ENCODE measurements around the gene TEK.

The TEK gene

DNA sequence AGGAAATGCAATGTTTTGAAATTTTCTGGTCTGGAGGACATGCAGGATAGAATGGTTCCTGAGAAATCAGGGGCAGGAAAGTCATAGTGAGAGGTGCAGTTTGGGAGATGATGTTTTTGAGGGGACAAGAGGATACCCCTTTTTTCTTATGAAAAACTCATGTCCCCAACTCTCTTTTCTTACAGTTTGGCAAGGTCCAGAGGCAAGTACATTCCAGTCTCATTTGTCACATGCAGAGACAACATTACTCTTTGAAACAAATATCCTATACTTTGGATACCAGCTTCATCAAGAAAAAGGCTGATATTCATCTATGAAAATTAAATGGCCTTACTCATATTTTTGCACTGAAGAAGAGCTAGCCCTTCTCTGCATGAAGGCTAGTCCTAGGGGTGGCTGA, 139.7 kb downstream of the TEK start:
- no peak for DNase-seq

DNA sequence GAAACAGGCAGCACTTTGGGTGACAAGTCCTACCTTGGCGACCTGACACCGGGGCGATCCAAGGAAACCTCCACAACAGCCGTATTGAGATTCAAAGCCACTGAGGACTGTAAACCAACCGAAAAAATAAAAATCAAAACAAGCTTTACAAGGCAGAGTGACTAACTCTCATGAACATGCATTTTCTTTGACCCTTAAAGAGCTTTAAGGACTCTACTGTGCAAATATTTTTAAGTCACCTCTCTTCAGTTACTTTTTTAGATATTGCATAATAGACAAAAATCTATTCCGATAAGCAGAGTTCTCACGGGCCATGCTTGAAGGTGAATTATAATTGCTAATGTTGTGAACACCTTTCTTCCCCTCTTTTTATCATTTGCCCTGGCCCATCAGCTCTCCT, 149.6 kb downstream of the TEK start:
- DNase-seq, result no peak

DNA sequence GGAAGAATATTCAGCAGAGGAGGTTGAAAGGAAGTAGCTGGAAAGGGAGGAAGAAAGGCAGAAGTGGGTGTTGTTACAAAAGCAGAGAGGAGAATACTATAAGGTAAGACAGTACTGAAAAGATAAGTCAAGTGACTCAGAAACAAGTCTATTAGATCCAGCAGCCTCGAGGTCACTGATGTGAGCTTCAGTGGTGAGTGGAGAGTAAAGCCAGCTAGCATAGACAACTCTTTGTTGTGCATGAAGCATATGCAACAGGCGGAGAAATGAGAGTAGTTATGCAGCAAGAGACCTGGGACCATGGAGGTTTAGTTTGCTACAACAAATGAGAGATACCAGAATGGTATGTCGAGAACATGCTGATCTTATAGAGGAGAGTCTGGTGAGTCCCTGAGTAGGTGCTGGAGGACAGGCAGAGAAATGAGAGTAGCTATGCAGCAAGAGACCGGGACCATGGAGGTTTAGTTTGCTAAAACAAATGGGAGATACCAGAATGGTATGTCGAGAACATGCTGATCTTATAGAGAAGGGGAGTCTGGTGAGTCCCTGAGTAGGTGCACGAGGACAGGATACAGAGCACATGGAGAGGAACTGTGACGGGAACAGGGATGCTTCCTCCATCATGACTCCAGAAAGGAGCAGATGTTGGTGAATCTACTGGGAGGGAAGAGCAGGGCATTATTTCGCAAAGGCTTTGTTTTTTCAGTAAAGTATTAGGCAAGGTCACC, 151.9 kb downstream of the TEK start:
- DNase-seq, result no peak

DNA sequence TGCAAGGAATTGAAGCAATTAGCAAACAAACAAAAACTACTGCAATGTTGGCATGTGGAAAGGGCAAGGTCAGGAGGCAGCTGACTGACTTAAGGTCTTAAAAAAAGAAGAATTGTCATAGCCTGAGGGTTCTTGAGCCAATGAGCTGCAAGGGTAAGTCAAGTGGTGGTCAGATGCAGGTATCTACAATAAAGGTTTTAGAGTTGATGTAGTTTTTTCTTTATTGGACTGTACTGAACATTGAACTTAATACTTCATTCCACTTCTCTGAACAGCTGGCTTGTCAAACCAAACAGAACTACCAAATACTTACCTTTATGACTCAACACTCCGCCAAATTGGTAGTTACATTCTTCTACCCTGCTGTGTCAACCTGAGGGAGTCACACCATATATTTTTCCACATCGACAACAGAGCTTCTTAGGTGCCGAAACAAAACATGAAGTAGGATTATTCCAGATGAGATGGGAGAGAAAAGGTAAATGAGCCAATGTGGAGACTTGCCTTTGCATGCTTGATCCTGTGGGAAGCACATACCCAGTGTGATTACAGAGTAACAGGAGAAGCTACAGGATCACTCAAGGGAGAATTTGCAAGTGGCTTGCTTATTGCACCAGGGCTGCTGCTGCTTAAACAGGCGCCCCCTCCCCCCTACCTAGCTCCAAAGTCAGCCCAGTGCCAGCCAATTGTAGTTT, 152.6 kb downstream of the TEK start:
- DNase-seq, result no peak

DNA sequence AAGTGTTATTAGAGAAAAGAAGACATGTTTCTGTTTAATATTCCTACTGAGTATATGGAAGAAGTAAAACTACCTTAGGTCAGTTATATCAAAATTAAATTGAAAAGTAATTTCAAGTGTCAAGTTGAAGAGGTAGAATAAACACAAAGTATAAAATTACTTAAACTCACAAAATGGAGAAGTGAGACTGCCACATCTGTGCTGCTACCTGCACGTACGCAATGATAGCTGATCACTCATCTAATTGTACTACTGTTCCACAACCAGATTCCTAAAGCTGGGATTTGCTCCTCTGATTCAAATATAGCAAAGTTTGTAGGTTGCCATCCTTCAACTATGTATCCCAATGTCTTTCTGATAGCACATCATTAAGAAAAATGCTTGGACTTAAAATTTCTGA, 163.1 kb downstream of the TEK start:
- DNase-seq, result no peak

DNA sequence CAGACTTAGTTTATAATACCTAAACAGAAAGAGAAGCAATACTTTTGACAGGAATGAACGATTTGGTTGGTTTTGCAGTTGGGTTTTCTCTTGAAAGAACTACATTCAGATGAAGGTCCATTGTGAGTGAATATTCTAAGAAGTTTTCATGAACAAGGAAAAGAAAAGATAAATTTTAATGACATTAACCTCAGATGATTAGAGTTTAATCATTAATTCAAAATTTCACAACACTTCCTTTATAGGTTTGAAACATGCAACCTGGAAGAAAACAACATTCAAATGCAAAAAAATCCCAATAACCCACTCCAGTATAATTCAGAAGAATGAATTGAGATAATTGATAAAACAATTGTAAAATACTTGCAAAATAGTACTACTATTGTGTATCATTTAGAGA, 164.2 kb downstream of the TEK start:
- DNase-seq, result no peak

DNA sequence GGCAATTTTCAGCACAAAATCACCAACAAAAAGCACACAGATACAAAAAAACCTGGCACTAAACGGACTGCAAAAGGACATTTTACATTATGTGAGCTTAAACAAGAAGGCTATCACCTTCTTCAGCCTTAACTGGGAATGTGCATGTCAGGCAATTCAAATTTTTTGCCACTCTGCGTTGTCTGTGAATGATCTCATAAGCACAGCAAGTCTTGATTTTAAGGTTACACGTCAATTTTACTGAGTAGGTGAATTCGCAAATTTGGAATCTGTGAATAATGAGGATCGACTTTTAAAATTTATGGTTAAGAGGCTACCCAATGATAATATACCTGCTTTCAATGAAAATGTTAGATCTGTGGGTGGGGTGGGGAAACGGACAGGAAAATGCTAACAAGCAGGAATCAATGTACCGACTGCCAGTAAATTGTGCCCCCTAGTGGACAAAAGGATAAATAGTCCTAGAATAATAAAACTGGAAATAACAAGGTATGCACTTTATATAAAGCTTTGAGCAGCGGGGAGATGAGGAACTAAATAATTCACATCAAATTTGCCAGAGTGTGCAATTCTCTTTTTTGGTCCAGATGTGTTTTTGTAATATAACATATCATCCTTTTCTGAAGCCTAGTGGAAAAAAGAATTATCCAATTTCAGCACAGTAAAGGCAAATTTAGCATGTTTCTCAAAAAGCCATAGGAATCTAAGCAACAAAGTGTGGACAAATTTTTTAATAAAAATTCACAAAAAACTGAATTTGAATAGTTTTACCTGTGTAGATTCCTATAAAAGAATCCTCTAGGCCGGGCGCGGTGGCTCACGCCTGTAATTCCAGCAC, 167.4 kb downstream of the TEK start:
- peak; percentile 43 for DNase-seq

DNA sequence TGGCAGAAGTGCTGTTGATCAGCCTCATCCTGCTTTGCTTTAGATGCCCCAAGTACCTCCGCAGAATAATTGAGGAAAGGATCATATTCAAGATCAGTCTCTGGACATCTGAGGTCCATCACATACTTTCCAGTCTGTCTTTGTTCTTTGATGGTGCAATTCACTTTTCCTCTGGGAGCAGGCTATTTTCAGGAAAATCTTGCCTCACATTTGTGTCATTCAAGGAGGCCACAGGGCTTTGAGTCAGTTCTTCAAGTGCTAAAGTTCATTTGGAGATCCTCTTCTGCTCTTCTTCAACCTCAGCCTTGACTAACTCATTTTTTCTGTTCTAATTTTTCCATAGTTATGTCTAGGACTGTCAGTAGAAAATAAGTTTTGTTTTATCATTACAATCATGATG, 169.3 kb downstream of the TEK start:
- no peak for DNase-seq

DNA sequence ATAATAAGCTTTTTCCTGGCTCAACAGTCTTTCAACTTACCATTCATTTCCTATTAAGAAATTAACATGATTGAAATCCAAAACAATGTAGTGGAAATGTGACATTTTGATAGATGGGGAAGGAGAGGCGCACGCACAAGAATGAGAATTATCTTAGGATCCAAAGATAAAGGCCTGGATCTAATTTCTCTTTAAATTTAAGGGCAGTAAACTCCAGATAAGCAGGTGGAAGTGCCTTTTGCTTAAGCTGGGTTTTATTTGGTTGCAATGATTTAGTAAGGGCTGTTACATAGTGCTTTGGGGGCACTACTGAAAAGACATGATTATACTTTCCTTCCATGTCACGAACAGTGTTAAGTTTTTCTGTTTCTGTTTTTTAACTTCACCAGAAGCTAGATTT, 170.6 kb downstream of the TEK start:
- no peak for DNase-seq

Data from NCI-H1092 (cell line).